ENCODE results near the gene TRAF7.

The TRAF7 gene

DNA sequence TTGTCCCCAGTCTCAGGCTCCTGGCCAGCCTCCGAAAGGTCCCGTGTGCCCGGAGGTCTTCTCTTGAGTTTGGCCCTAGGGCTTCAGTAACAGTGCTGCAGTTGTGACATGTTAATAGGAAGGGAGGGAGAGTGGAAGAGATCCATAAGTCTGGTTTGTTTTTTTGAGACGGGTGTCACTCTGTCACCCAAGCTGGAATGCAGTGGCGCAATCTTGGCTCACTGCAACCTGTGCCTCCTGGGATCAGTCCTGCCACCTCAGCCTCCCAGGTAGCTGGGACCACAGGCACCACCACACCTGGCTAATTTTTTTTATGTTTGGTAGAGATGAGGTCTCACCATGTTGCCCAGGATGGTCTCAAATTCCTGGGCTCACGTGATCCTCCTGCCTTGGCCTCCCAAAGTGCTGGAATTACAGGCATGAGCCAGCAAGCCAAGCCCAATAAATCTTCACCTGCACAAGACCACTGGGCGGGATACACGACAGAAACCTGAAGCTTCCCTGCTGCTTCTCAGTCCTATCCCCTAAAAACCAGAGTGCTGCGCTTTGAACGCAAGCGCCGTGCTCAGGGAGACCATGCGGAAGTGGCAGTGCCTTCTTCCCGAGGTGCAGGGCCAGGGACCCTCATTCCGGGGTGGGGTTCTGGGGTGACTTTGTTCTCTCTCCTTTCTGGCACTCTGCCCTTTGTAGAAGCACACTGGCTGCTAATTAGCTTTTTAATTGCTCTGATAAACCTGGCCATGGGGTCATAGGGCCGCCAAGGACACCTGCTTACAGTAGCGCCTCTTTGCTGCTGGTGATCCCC, 10.9 kb downstream of the TRAF7 start:
- no peak for DNase-seq

DNA sequence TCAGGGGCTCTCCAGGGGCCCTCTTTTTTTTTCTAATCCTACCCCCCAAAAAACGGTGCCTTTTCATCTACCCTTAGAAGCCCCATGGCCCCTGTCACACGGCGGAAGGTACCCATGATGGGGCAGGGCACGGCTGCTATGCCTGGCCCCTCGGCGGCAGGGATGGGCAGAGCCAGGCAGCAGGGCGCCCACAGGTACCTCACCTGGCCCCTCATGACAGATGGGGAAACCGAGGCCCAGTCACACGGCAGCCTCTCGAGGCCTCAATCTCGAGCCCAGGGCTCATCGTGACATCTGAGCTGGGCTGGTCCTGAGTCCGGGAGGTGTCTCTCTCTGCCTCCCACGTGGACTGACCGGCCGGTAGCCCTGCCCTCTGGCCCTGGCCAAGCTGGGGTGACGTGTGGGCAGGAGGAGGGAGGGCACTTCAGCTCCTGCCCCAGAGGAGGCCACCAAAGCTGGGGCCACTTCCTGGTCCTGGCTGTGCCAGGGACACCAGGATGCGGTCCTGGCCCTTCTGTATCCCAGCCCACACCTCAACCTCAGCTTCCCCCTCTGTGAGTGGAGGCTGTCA, 11.6 kb downstream of the TRAF7 start:
- no peak for DNase-seq

DNA sequence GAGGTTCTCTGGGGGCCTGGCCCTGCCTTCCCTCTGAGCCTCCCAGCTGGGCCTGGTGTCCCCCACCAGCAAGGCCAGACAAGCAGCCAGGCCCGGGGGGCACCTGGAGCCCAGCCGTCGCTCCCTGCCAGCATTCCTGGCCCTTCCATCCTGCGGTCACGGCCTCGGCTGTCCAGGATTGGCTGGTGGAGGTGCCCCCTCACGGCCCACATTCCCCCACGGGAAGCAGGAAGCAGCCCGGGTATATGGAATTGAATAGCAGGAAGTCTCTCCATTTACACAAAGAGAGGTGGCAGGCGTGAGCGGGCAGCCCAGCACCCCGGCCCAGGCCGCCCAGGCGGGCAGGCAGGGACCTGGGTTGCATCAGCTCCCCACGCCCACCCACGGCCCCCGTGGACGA, 14.5 kb downstream of the TRAF7 start:
- DNase-seq = no peak

DNA sequence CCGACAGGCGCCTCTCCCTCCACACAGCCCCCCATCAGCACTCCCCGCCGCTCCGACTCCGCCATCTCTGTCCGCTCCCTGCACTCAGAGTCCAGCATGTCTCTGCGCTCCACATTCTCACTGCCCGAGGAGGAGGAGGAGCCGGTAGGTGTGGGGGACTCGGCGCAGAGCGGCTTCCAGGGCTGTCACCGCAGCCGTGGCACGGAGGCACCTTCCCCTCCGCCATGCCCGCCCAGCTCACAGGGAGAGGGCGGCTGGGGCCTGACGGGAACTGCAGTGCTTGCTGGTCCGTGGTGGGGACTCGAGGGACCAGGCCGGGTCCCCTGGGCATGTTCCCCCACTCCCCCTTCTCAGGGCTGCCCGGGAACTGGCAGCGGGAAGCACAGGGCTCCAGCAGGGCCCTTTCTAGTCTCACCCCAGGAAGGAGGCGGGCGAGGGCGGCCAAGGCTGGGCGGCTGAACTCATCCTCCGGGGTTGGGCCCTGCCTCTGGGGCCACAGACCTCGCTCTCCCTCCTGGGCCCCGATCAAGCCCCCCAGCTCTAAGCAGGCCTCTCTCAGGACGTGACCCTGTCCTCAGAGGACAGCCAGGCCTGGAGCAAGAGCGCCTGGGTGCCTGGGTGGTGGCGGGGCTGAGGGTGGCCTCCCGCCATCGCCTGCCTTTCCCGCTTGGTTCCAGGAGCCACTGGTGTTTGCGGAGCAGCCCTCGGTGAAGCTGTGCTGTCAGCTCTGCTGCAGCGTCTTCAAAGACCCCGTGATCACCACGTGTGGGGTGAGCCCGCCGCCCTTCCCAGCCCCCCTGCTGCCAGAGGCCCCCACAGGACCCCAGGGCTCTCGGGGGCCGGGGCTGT, 15.2 kb downstream of the TRAF7 start:
- DNase-seq = no peak

DNA sequence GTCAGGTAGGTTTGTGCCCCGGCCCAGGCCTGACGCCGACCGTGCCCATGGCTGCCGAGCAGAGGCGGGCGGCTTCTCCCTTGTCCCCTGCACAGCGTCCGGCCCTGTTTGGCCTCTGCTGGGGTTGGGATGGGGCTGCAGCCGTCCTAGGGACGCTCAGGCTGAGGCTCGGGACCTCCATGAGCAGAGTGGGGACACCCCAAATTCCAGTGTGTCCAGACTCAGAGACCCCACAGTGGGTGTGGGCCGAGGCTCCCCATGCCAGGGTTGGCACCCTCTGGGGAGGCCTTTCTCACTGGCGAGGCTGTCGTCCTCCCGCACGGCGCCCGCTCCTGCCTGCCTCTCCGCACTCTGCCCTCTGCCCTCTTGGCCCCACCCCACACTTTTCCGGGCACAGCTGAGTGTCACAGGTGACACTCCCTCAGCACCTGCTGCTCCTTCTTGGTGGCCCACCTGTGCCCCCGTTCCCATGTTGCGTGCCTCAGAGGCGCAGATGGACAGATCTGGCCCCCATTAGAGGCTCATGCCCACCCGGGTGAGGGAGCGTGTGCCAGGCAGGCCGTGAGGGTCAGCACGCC, 16.1 kb downstream of the TRAF7 start:
- DNase-seq = no peak

DNA sequence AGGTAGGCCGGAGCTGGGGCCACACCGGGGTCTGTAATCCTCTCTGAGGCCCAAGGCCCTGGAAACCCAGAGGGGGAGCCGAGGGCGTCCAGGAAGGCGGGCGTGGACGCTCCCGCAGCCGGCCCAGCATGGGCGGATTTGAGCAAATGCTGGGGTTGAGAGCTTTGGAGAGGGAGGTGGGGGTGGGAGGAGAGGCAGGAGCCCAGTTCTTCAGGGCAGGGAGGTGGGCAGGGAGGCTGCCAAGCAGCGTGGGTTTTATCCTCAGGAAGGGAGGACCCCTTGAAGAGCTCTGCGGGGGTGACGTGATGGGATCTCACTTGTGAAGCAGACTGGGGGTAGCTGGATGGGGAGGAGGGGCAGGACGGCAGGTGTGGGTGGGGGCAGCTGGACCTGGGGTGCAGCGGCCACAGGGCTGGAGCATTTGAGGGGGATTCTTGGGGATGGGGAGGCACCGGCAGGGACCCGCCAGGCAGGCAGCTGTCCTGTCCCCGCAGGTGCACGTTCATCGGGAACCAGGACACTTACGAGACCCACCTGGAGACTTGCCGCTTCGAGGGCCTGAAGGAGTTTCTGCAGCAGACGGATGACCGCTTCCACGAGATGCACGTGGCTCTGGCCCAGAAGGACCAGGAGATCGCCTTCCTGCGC, 17.2 kb downstream of the TRAF7 start:
- DNase-seq = no peak

DNA sequence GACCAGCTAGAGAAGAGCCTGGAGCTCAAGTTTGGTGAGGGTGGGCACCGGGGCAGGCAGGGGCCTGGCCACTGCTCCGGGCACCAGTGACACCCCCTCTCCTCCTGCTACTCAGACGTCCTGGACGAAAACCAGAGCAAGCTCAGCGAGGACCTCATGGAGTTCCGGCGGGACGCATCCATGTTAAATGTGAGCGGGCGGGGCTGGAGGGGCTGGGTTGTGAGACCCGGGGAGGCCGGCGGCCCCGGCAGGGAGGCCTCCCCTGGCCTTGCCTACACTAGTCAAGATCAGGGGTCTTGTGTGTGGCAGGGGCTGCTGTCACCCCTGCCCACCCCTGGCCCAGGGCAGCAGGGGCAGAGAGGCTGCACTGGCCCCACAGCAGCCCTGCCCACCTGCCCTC, 17.8 kb downstream of the TRAF7 start:
- no peak for DNase-seq

DNA sequence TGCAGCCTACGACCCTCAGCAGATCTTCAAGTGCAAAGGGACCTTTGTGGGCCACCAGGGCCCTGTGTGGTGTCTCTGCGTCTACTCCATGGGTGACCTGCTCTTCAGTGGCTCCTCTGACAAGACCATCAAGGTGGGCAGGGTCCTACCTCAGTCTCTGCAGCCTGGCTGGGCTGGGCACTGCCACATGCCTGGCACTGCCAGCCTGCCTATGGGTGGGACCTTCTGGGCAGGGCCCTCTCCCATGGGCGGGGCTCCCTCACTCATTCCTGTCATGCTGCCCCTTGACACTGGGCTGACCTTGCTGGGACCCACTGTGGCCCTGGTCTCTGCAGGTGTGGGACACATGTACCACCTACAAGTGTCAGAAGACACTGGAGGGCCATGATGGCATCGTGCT, 18.3 kb downstream of the TRAF7 start:
- no peak for DNase-seq

DNA sequence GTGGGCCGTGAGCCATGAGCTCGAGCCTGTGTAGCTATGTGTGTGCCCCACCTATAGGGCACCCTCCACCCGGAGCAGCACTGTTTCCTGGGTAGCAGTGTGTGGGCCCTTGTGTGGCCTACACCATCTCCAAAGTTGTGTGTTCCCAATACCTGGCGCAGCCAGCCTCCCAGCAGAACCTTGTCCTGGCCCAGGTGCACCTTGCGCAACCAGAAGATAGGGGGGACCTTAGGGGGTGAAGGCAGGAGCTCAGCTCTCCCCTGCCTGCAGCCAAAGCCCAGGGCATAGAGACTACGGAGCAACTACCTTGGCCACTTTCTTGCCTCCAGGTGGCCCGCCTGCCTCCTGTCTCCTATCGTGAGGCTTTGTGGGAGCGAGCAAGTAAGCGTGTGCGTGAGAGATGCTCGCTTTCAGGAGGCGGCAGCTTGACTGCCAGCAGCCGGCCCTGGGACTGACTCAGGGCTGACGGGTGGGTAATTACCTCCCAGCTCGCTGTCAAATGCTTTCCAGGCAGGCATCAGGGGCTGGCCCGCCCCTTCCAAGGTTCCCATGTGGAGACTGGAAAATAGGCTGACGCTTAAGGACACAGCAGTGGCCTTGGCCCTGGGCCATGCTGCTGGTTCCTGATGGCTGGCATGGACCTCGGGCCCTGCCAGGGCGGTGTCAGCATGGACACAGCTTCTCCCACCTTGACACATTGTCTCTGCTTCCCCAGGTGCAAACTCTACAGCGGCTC, 19.0 kb downstream of the TRAF7 start:
- DNase-seq = no peak

DNA sequence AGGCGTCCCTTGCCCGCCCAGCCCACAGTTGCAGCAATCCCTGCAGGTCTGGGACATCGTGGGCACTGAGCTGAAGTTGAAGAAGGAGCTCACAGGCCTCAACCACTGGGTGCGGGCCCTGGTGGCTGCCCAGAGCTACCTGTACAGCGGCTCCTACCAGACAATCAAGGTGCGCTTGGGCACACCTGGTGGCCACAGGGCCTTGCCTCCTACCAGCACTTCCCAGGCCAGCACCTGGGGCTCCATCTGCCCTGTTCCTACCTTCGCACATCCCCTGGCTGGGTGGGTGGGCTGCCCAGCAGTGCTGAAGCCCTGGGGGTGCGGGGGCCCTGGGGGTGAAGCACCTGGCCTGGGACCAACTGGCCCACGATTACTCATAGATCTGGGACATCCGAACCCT, 19.9 kb downstream of the TRAF7 start:
- no peak for DNase-seq

DNA sequence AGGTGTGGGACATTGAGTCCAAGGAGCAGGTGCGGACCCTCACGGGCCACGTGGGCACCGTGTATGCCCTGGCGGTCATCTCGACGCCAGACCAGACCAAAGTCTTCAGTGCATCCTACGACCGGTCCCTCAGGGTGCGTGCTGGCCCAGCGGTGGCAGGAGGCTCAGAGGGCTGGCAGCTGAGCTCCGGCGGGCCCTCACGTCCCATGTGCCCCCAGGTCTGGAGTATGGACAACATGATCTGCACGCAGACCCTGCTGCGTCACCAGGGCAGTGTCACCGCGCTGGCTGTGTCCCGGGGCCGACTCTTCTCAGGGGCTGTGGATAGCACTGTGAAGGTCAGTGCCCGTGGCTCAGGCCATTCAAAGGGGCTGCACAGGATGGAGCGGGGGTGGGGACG, 20.5 kb downstream of the TRAF7 start:
- DNase-seq = no peak

DNA sequence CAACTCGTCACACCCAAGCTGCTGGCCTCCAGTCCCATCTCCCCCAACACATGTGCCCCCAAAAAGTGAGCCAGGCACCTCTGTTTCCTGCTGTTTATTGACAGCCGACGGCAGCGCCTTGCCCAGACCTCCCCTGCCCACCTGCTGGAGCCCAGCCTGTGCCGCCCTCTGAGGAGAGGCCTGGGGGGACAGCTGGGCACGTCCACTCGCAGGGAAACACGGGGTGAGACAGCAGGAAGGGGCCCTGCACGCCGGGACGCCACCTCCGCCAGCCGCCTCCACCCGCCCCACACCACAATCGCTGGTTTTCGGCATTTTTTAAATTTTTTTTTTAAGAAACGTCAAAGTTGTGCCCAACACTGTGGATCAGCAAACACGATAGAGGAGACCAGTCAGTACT, 21.5 kb downstream of the TRAF7 start:
- no peak for DNase-seq

DNA sequence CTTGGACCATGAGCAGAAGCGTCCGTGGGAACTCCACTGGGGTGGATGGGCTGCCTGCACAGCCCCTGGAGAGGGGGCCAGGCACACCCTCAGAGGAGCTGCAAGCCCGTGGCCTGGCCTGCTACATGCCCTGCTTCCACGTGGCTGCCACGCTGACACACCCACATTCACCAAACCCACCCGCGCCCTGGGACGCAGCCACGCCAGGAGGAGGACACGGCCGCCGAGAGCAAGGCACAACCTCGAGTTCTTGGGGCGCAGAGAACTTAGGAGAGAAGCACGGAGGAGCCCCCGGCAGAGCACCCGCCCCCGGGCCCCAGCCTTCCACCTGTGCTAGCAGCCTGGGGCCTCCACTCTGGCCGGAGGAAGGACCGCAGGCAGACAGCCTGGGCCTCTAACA, 22.0 kb downstream of the TRAF7 start:
- no peak for DNase-seq

DNA sequence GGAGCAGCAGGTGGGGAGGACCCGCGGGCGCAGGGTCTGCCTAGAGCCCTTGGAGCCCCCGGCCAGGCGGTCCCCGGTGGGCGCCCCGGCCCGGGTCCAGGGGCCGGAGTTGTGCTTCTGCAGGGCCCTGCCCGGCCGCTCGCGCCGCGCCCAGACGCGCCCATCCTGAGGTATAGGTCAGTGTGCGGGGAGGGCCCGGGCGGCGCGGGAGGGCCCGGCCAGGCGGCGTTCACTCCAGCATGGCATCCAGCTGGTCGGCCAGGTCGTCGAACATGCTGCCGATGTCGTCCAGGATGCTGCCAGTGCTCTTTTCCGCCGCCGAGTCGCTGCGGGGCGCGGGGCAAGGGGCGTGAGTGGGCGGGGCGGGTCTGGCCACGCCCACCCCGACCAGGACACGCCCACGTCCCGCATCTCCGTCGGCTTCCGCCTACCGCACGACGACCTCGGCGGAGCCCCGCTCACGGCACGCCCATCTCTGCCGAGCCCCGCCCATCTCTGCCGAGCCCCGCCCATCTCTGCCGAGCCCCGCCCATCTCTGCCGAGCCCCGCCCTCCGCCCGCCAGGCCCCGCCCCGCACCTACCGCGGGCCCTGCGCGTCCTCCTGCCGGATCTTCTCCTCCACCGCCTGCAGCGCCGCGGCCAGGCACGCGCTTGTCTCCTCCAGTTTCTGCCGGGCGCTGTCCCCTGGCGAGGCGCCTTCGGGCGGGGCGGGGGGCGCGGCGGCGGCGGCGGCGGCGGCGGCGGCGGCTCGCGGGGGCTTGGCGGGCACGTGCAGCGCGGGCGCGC, 22.9 kb downstream of the TRAF7 start:
- no peak for DNase-seq

DNA sequence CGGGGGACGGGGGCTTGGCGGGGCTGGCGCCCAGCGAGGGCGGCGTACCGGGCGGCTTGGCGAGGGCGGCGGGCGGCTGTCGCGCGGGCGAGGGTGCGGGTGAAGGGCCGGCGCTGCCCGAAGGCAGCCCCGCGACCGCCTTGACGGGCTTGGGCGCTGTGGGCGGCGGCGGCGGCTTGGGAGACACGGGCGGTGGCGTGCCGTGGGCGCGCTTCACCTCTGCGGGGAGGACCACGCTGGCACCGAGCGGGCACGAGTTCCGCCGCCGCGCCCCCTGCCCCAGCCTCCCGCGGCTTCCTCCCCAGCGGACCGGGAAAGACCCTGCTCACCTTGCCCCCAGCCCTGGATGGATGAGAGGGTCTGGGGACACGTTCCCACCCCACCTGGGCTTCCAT, 23.5 kb downstream of the TRAF7 start:
- no peak for DNase-seq

DNA sequence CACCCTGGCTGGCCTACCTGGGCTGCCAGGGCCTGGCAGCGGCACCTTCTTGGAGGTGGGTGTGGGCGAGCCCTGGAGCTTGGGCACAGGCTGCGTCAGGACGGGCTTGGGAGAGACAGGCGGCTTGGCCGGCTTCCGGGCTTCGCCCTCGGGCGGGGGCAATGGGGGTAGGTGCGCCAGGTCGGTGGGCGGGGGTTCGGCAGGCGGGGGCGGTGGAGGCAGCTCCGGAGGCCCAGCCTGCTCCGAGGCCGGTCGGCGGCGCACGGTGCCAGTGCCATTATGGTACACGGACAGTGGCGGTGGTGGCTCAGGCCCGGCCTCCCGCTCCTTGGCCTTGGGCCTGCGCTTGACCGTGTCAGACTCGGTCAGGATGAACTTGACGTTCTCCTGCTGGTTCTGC, 24.0 kb downstream of the TRAF7 start:
- DNase-seq = no peak

DNA sequence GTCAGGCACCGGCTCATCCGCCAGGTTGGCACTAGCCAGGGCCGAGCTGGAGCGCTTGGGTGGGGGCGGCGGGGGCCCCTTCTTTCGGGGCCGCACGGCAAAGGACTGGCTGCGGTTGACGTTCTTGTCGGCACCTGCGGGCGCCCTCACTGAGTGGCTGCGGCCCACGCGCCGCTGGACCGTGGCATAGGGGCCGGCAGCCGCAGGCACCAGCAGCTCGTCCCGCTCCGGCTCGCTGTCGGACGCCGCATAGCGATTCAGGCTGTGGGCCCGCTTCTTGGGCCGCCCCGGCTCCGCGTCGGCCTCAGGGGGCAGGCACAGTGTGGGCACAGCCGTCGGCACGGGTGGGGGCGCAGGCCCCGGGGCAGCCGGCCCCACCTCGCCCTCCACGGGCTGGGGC, 24.9 kb downstream of the TRAF7 start:
- DNase-seq = no peak

DNA sequence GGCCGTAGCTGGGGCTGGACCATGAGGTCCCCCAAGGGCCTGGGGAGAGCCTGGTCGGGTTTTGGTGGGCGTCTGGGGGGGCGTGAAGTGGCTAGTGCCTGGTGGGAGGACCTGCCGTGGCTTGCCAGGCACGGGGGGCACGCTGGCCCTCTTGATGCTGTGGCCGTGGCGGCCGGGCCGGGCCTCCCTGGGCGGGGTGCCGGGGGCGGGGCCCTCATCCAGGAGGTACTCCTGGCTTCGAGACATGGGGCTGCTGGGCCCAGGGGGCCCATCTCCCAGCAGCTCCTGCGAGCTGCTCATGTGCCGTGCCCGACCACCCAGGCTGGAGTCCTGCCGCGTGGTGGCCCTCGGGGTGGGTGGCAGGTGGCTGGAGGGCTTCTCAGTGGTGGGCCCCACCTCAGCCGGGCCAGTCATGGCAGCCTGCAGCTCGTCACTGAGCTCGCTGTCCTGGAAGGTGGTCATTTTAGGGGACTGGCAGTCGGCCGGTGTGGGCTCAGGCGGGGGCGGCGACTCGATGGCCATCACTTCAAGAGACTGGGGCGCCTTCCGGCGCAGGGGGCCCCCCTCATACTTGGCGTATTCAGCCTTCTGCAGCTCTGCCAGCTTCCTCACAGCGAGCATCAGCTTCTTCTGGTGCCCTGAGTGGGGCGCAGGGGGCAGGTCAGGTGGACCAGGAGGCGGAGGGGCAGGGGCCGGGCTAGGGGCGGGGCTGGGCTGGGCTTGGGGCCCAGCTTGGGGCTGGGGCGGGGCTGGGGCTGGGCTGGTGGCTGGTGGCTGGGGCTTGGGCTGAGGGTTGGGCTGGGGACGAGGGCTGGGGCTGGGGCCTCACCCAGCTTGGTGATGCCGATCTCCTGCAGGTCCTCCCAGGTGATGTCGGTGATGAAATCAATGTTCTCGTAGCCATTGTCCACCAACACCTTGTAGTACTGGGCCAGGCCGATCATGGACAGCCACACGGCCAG, 25.7 kb downstream of the TRAF7 start:
- DNase-seq = no peak

DNA sequence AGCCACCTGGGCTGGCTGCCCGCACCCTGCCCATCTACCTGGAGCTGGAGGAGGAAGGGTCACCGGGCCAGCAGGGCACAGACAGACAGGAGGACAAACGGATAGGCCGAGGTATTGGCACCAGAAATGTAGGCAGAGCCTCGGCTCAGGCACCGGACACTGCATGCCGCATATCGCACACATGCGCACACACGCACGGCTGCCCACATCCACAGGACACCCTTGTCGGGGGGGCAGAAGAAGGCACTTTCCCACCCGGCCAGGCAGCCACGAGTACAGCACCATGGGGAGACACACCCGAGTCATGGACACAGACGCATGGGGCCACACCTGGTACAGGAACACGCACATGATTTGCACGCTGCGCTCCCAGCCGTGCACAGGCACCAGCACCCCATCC, 26.4 kb downstream of the TRAF7 start:
- DNase-seq = no peak

DNA sequence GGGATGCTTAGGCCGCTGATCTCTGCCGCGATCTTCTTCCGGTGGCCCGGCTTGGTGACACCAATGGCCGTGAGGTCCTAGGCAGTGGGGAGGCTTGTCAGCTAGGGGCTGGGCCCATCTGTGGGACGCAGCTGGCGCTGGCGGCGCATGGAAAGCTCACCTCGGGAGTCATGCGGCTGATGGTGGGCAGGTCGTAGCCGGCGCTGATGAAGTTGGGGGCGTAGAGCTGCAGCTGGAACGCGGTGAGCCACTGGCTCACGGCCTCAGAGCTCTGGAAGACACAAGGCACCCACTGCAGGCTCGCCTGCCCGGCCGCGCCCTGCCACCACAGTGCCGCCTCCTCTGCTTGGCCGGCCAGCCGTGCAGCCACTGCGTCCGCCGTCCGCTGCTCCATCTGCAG, 28.1 kb downstream of the TRAF7 start:
- DNase-seq = no peak
